GM18511 (cell line): ENCODE results near the gene UAP1L1.

Experiments used
- ATAC-seq: cut with Tn5 transposase; IDR thresholded peaks from one replicate; pipeline ENCODE4 v1.9.1; 2021; ENCODE audit warnings: mild to moderate bottlenecking, moderate library complexity; ENCODE audit not compliant: unreplicated experiment

Gene UAP1L1

DNA sequence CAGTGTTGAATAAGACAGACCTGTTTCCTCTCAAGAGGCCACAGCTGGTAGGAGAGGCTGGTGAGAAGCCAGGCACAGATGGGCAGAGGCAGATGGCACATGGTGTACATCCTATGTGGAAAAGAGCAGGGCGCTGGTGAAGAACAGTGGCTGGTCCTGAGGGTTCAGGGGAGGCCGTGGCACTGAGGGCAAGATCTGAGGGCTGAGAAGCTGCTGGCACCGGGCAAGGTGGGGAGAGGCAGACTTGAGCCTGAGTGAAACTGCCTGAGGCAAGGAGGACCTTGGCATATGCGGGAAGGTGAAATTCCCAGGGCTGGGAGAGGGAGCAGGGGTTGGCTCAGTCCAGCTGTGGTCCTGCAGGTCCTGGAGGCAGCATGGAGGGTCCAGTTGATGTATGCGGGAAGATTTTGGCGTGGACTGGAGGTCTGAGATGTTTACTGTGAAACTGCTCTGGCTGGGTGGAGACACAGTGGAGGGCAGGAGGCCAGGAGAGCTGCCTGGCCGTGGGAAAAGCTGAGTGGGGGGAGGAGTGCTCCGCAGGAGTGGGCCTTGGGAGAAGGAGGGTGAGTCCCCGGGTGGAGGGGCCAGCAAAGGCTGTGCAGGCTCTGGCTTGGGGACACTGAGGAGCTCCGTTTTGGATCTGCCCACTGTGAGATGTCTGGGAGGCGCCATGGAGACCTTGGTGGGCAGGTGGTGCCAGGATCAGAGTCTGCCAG, 12.1 kb downstream of the UAP1L1 start:
- no peak for ATAC-seq

DNA sequence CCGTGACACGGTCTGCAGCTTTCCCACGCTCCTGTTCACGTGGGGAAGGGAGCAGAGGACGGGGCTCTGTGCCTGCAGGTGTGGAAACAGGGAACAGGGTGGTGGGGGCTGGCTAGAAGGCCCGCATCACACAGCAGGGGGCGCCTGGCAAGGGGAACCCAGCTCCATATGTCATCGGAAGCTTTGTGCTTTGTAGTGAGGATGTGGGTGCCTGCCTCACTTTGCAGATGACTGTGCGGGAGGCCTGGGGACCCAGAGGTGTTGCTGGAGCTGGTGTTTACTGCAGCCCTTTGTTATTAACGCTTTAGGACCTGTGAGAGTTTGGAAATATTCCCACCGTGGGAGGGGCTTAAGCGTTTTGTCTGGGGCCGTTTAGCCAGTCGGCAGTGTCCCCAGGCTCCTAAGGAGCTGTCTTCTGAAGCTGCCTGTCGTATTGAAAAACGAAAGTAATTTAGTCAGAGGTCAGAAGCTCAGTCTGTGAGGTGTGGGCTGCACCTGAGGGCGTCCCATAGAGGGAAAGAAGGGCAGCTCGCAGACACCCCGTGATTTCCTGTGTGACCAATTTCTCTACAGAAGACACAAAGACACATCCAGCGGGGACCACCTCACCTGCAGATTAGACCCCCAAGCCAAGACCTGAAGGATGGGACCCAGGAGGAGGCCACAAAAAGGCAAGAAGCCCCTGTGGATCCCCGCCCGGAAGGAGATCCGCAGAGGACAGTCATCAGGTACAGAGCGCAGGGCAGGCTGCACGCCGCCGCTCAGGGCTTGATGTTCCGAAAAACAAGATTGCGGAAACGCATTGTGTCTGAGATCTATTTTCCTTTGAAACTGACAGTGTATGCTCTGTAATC, 18.6 kb downstream of the UAP1L1 start:
- peak; percentile 93 for ATAC-seq

DNA sequence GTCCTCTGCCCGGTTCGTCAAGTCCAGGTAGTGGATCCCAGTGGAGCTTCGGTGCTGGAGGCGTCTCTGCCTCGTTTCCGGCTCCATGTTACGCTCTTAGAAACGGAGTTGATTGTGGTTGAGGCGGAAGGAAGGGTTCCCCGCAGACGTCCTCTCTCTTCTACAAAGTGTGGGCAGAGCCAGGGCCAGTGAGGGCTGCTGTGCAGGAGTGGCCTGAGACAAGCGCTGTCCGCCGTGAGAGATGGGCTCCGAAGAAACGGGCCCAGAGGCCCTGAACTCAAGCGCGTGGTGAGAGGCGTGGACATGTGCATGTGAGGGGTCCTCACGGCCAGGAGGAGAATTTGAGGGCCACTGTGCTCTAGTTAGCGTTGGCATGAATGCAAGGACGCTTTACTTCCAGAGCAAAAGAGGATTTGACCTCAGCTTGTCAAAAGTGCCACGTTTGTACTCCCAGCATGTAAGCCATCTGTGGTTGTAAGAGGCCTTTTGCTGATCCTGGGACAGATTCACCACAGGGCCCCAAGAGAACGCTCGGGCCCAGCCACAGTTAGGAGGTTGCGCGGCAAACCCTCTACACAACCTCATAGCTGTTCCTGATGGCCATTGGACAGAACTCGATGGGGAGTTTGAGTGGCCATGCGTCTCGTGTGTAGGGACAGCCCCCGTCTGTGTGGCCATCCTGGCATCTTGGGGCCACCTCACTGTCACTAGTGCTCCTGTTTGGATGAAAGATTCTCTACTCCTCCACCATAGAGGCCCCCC, 19.6 kb downstream of the UAP1L1 start:
- no peak for ATAC-seq

DNA sequence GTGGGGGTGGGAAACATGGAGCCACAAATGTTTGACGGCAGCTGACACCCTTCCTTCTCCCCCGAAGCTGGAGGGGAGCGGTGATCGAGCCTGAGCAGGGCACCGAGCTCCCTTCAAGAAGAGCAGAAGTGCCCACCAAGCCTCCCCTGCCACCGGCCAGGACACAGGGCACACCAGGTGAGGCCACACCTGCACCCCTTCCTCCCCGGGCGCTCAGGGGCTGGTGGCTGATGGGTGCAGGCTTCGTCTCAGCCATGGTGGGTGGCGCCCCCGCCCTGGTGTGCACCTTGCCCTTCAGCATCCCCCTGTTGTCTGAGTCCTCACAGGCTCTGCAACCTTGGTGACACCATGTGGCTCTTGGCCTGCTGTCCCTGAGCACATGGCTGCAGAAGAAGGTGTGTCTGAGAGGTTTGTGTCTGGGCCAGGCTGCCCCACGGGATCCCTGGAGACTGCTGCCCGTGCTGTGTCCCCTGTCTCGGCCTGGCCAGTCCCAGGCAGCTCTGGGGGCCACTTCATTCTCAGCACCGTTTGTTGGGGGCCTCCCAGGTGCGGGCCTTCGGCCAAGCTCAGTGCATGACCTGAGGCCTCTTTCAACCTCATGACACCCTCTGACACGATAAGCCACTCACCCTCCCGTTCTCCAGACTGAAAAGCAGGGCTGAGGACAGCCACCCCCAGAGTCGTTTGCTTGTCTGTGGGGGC, 20.6 kb downstream of the UAP1L1 start:
- ATAC-seq: no peak

DNA sequence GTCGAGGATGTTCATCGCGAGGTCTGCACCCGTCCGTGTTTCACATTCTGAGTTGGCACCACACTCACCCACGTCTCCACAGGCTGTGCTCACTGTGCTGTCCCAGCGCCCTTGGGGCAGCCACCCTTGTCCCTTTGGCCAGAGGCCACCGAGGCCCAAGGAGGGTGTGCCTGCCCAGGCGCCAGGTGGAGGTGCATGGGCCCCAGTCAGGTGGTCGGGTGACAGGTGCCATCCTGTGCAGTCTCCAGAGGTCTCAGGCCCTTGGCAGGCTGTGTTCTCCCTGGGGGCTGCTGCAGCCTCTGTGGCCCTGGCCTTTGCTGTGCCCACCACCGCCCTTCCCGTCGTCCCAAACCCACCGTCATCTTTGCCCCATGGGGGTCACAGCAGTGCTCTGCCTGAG, 21.9 kb downstream of the UAP1L1 start:
- no peak for ATAC-seq

DNA sequence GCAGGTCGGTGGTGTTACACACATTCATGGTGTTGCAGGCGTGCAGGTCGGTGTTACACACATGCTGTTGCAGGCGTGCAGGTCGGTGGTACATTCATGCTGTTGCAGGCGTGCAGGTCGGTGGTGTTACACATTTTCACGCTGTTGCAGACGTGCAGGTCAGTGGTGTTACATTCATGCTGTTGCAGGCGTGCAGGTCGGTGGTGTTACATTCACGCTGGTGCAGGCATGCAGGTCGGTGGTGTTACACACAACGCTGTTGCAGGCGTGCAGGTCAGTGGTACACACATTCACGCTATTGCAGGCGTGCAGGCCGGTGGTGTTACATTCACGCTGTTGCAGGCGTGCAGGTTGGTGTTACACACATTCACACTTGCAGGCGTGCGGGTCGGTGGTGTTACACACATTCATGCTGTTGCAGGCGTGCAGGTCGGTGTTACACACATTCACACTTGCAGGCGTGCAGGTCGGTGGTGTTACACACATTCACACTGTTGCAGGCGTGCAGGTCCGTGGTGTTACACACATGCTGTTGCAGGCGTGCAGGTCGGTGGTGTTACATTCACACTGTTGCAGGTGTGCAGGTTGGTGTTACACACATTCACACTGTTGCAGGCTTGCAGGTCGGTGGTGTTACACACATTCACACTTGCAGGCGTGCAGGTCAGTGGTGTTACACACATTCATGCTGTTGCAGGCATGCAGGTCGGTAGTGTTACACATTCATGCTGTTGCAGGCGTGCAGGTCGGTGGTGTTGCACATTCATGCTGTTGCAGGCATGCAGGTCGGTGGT, 26.1 kb downstream of the UAP1L1 start:
- no peak for ATAC-seq

- no peak for ATAC-seq
These were observed 28.7 kb downstream of the UAP1L1 start for GRCh38 chr9:137105814-137106661.

GRCh38 chr9:137106662-137107250, 29.4 kb downstream of the UAP1L1 start:
- no peak for ATAC-seq

- ATAC-seq: no peak
These were observed 30.1 kb downstream of the UAP1L1 start for GRCh38 chr9:137107312-137107921.

DNA sequence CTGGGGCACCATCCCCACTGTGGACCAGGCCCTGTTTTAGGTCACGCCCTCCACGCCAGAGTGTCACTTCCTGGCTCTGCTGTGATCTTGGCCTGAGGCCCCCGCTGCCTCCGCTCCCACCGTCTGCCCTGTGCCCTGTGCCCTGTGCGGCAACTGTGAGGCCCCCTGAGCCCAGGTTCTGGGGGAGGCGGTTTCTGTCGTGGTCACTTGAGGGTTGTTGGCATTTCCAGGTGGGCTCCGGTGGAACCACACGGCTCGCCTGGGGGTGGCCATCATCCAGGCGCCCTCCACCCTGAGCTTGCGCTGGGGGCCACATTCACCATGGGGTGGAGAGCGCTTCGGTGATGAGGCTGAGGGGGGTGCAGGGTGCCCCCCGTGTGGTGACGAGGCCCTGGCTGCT, 30.7 kb downstream of the UAP1L1 start:
- no peak for ATAC-seq

DNA sequence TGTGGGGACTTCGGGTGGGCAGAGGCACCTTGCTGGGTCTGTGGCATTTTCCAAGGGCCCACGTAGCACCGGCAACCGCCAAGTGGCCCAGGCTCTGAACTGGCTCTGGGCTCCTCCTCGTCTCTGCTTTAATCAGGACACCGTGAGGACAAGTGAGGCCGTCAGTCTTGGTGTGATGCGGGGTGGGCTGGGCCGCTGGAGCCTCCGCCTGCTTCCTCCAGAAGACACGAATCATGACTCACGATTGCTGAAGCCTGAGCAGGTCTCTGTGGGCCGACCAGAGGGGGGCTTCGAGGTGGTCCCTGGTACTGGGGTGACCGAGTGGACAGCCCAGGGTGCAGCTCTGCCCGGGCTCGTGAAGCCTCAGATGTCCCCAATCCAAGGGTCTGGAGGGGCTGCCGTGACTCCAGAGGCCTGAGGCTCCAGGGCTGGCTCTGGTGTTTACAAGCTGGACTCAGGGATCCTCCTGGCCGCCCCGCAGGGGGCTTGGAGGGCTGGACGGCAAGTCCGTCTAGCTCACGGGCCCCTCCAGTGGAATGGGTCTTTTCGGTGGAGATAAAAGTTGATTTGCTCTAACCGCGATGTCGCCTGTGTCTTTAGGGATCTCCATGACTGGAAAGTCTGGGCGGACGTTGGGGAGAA, 31.4 kb downstream of the UAP1L1 start:
- ATAC-seq: no peak

- no peak for ATAC-seq
These were observed 32.2 kb downstream of the UAP1L1 start for GRCh38 chr9:137109250-137110146.

GRCh38 chr9:137110147-137110910, 33.0 kb downstream of the UAP1L1 start:
- no peak for ATAC-seq

GRCh38 chr9:137110911-137111787, 33.8 kb downstream of the UAP1L1 start:
- no peak for ATAC-seq
